Dermis microvascular lymphatic vessel endothelial cell (primary cell): Measurements from ENCODE around the gene NR3C2. TPM values are rescaled to one million over a fixed set of nuclear protein-coding genes. Genes with fewer than 3 reads are reported as not detected.

Experiments
- DNase-seq, 2 donors: peaks; one replicate each; pipeline versions ENCODE4 v3.0.0 to v3.0.0-alpha.2; 2010; ENCODE audit warnings: low read depth in 2 of 2
- total RNA-seq: library from RNA; depleted of rRNA; stranded (reverse); fragments of >200 nt; gene quantifications from 2 replicates; pipeline ENCODE4 v1.2.1, GENCODE V29; 2014

NR3C2 gene
- total RNA-seq, 1 donor from 2014 or later = 6.0 TPM

- no peak for DNase-seq
Measured at GRCh38 chr4:148265627-148266026, 176.6 kb downstream of the NR3C2 start.

GRCh38 chr4:148263802-148264201 is 178.4 kb downstream of the NR3C2 start:
- DNase-seq = no peak

- DNase-seq = no peak
Measured at GRCh38 chr4:148263127-148263526, 179.1 kb downstream of the NR3C2 start.

- DNase-seq = no peak
Measured at GRCh38 chr4:148261848-148262247, 180.4 kb downstream of the NR3C2 start.

GRCh38 chr4:148259841-148260240 is 182.4 kb downstream of the NR3C2 start:
- no peak for DNase-seq

- no peak for DNase-seq
Measured at GRCh38 chr4:148258535-148258934, 183.7 kb downstream of the NR3C2 start.

- DNase-seq = peak in 1 of 2 donors; percentile 41
Measured at GRCh38 chr4:148255344-148255720, 186.9 kb downstream of the NR3C2 start.

GRCh38 chr4:148254621-148255343 is 187.4 kb downstream of the NR3C2 start:
- DNase-seq = peak in 1 of 2 donors; percentile 33

GRCh38 chr4:148253768-148254167 is 188.4 kb downstream of the NR3C2 start:
- DNase-seq = no peak

- no peak for DNase-seq
Measured at GRCh38 chr4:148248824-148249223, 193.4 kb downstream of the NR3C2 start.

- DNase-seq = no peak
Measured at GRCh38 chr4:148245015-148245414, 197.2 kb downstream of the NR3C2 start.

GRCh38 chr4:148243837-148244236 is 198.4 kb downstream of the NR3C2 start:
- DNase-seq = no peak

GRCh38 chr4:148240241-148240640 is 202.0 kb downstream of the NR3C2 start:
- DNase-seq = no peak

- no peak for DNase-seq
Measured at GRCh38 chr4:148239494-148239985, 202.7 kb downstream of the NR3C2 start.

- DNase-seq = no peak
Measured at GRCh38 chr4:148238811-148239493, 203.3 kb downstream of the NR3C2 start.

- no peak for DNase-seq
Measured at GRCh38 chr4:148238086-148238485, 204.1 kb downstream of the NR3C2 start.

GRCh38 chr4:148235809-148236208 is 206.4 kb downstream of the NR3C2 start:
- DNase-seq = no peak

- DNase-seq = no peak
Measured at GRCh38 chr4:148229798-148230197, 212.4 kb downstream of the NR3C2 start.

GRCh38 chr4:148229028-148229427 is 213.2 kb downstream of the NR3C2 start:
- no peak for DNase-seq

- DNase-seq = no peak
Measured at GRCh38 chr4:148227147-148227546, 215.1 kb downstream of the NR3C2 start.

GRCh38 chr4:148226341-148226740 is 215.9 kb downstream of the NR3C2 start:
- no peak for DNase-seq

GRCh38 chr4:148225639-148226038 is 216.6 kb downstream of the NR3C2 start:
- DNase-seq = peak in 1 of 2 donors; percentile 44

- DNase-seq = no peak
Measured at GRCh38 chr4:148224476-148224875, 217.7 kb downstream of the NR3C2 start.
